Spleen (tissue), 7 donors: ENCODE results near the gene WDR73.

Source experiments
- CTCF ChIP-seq, 11 experiments: fragments of 200-600 bp in 7 of 11; fragments of 450-650 bp in 4 of 11; sonication (generic) in 4 of 11; IDR thresholded peaks in 8 of 11; conservative IDR thresholded peaks in 3 of 11; 1 replicate in 7 of 11; 2 replicates in 4 of 11; pipeline versions ENCODE4 v1.4.0 to v1.8.0; 2016 to 2021; ENCODE audit warnings: antibody characterized with exemption in 11 of 11, inconsistent platforms in 4 of 11, mild to moderate bottlenecking in 1 of 11
- POLR2A ChIP-seq, 3 donors: fragments of 450-650 bp; IDR thresholded peaks; one replicate each; pipeline ENCODE4 v1.5.1; 2017; ENCODE audit warnings: antibody characterized with exemption in 3 of 3, mild to moderate bottlenecking in 1 of 3
- POLR2AphosphoS5 ChIP-seq, 3 donors: sonication (generic); formaldehyde crosslinking; IDR thresholded peaks; one replicate each; pipeline ENCODE4 v1.5.1; 2017; ENCODE audit warnings: antibody characterized with exemption in 3 of 3
- donor health status: DM: no; HTN: no; CAD: no; lungs with moderate emphysema.
- donor health status: DM: no; HTN: no; CAD: no.
- donor health status: DM: no; HTN: no; CAD: no.

- no peak for TF ChIP-seq CTCF (IDR thresholded peaks at IDR 0.05 in 8 of 11, conservative IDR thresholded peaks at IDR 0.05 in 3 of 11)
- TF ChIP-seq POLR2AphosphoS5 (IDR thresholded peaks at IDR 0.05), result no peak
- TF ChIP-seq POLR2A (IDR thresholded peaks at IDR 0.05), result no peak
These were observed 53.8 kb downstream of the WDR73 start for GRCh38 chr15:84600331-84600686.
